HG03457 (cell line): ENCODE measurements around the gene ALKBH4.
"Not testable (repeated sequence)": the region's sequence is repeated elsewhere in the genome, so short reads cannot be mapped to it uniquely, and the experiment has no call there.

Experiments
- ATAC-seq: cut with Tn5 transposase; IDR thresholded peaks from one replicate; pipeline ENCODE4 v1.9.1; 2021; ENCODE audit warnings: moderate number of reproducible peaks; ENCODE audit not compliant: unreplicated experiment

The ALKBH4 gene

GRCh38 chr7:102464577-102465280 is at the start of gene ALKBH4, which contains the start of gene LRWD1:
Gene ALKBH4 (minus strand): TSS chr7:102464863. CDS start chr7:102464836, 27 bp downstream.
Gene LRWD1 (plus strand): TSS chr7:102464984. CDS start chr7:102465081, 97 bp downstream.
- peak; percentile 80 for ATAC-seq

DNA sequence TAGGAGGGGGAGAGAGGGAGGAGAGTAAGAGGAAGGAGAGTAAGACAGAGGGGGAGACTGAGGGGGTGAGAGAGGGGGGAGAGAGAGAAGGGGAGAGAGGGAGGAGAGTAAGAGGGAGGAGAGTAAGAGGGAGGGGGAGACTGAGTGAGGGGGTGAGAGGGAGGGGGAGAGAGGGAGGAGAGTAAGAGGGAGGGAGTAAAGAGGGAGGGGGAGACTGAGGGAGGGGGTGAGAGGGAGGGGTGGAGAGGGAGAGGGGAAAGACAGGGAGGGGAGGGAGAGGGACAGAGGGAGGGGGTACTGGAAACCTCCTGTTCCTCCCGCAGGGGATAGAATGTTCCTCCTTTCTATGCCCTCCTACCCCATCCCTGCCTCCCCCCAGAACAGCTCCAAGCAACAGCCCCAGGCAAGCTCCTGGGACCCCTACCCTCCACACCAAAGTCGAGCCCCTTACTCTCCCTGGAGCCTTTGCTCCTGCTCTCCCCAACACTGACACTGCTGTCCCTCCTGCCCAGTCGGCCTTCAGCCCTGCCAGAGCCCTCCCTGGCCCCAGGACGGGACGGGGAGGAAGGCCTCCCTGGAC is 48.1 kb upstream of the ALKBH4 start:
- not testable (repeated sequence) for ATAC-seq

DNA sequence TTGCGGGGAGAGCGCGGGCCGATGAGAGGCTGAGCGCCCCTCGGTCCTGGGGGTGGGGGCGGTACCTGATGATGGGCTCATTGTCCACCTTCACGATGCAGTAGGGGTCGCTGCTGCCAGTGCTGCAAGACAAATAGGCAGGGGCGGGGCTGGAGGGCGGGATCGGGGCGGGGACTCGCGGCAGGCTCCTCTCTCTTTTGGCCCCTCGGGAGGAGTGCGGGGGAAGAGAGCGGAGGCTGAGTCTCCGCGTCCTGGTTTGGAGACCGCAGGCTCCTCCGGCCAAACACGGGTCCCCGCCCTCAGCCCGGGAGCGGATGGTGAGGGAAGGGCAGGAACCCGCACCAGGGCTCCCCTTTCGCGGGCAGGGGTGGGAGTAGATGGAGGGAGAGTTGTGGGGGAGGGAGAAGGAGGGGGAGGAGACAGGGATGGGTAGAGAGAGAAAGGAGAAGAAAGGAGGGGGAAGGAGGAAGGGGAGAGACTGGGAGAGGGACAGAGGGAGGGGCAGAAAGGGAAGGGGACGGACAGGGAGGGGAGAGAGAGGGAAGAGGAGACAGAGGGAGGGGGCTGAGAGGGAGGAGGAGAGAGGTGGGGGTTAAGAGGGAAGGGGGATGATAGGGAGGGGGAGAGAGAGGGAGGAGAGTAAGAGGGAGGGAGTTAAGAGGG is 47.3 kb upstream of the ALKBH4 start:
- peak; percentile 27 for ATAC-seq

DNA sequence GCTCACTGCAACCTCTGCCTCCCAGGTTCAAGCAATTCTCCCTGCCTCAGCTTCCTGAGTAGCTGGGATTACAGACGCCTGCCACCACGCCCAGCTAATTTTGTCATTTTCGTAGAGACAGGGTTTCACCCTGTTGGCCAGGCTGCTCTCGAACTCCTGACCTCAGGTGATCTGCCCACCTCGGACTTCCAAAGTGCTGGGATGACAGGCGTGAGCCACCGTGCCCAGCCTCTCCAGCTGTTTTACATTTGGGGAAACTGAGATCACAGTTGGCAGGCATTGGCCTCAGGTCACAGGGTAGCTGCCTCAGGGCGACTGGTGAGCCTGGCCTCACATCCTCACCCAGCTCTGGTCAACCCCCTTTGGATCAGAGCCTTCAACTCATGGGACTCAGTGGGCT is 45.9 kb upstream of the ALKBH4 start:
- not testable (repeated sequence) for ATAC-seq

DNA sequence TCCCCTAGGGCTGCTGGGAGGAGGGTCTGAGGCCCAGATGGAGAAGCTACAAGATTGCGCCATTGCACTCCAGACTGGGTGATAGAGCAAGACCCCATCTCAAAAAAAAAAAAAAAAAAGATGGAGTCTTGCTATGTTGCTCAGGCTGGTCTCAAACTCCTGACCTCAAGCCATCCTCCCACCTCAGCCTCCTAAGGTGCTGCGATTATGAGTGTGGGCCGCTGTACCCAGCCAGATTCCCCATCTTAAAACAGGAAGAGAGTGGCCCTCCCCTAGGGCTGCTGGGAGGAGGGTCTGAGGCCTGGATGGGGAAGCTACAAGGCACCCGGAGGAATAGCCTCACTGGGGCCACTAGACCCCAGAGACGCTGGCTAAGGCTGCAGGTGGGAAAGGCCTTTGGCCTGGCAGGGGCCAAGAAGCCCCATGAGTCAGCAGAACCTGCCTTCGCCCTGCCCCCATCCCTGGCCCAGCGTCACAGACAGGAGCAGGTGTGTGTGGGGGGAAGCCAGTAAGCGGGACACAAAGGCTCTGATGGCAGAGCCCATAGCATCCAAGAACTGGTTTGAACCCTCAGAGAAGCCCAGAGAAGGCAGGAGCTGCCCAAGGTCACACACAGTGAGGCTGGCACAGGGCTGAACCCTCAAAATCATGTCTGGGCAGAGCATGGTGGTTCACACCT is 42.9 kb upstream of the ALKBH4 start:
- ATAC-seq, result not testable (repeated sequence)

GRCh38 chr7:102505298-102506185 is 40.9 kb upstream of the ALKBH4 start:
- ATAC-seq, result not testable (repeated sequence)

DNA sequence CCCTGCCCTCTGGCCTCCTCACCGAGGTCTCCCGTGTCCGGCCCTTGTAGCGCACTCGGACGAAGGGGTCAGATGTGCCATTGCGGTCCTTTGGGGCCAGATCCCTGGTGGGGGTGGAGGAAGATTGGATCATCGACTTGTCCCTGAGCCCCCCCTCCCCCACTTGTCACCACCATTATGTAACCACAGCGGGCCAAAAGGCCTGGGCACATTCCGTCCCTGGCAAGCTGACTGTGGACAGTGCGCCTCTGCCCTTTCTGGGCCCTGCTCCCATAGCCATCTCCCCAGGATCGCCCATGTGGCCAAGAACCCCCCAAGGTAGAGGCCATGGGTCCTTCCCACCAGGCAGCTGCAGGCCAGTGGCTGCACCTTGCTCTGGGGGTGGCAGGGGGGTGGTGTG is 38.5 kb upstream of the ALKBH4 start:
- not testable (repeated sequence) for ATAC-seq

- ATAC-seq, result not testable (repeated sequence)
Measured at GRCh38 chr7:102498321-102498720, 33.7 kb upstream of the ALKBH4 start.

GRCh38 chr7:102497308-102497707 is 32.6 kb upstream of the ALKBH4 start:
- ATAC-seq, result not testable (repeated sequence)

DNA sequence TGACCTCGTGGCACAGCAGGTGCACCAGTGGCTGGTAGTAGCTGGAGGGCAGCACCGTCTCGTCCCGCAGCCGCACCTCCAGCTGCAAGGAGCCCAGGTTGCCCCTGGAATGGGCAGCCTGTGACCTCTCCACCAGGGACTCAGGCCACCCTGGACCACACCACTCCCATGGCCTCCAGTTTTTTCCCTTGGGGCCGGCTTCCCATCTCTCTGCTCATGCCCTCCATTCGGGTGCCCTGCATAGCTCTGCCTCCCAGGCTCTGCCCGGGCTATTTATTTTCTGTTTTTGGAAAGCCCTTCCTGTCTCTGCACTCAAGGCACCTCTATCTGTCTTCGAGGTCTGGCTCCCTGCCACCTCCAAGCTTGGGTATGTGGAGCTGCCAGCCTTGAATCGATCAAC is 32.2 kb upstream of the ALKBH4 start:
- ATAC-seq, result not testable (repeated sequence)

DNA sequence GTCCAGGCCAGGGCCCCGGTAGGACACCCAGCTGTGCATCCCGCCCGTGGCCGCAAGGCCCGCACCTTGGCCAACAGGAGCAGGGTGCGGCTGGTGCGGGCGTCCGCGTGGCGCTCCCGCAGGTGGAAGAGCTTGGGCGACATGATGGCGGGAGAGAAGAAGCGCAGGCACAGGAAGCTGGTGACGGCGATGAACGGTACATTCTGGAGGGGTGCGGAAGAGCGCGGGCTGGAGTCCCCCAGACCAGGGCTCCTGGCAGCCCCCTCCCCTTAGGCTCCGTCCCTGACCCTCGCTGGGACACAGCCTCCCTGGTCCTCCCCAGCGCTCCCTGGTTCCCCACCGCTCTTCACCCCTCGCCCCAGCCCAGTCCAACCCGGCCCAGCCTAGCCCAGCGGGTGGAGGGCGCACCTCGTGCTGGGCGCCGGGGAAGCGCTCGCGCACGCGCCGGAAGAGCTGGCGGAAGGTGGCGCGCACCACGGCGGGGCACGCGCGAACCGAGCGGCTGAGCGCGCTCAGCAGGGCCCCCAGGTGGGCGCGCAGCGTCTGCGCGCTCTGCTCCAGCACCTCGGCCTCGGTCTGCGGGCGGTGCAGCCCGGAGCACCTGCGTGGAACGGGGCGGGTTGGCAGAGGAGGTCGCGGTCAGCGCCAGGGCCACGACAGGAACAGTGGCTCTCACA is 29.9 kb upstream of the ALKBH4 start:
- peak; percentile 48 for ATAC-seq

GRCh38 chr7:102494026-102494425 is 29.4 kb upstream of the ALKBH4 start:
- peak; percentile 6 for ATAC-seq

- not testable (repeated sequence) for ATAC-seq
Measured at GRCh38 chr7:102493220-102493935, 28.7 kb upstream of the ALKBH4 start.

- ATAC-seq, result not testable (repeated sequence)
Measured at GRCh38 chr7:102490529-102491075, 25.9 kb upstream of the ALKBH4 start.

- not testable (repeated sequence) for ATAC-seq
Measured at GRCh38 chr7:102484317-102484716, 19.7 kb upstream of the ALKBH4 start.

GRCh38 chr7:102481962-102482361 is 17.3 kb upstream of the ALKBH4 start:
- ATAC-seq, result not testable (repeated sequence)

DNA sequence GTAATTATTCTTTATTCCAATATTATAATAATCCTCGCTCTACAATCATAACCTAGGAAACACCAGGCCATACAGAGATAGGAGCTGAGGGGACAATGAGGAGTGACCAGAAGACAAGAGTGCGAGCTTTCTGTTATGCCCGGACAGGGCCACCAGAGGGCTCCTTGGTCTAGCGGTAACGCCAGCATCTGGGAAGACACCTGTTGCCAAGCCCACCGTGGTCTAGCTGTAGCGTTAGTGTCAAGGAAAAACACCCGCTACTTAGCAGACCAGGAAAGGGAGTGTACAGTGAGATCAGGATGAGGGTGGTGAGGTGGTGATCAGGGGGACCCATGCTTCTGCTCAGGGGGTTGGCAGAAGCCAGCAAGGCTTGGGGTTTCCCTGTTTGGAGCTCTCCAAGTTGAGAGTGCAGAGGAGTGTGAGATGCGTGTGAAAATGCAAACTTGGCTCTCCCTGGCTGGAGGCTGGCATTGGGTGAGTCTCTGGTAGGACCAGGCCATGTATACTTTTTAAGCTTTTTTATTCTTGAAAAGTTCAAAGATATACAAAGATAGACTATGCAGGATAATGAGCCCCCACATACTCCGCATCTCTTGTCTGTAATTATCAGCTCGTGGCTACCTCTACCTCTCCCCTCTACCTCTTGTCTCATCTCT is 15.4 kb upstream of the ALKBH4 start:
- ATAC-seq, result not testable (repeated sequence)

DNA sequence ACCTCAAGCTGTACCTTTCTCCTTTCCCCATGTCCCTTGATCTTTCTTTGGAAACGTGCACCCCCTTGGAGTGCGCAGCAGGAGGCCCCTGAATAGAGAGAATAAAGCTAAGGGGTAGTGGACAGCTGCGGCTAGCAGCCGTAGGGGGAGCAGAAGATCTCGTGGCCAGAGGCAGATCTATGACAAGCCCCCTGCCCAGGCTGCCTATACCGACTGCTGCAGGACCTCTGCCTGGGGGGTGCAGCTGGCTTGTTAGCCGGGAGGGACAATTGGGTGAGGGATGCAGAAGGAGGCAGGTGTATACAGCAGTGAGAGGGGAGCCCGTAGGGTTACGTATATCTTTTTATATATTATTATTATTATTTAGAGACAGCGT is 14.5 kb upstream of the ALKBH4 start:
- peak; percentile 20 for ATAC-seq
